ENCODE measurements around the gene DLX4. TPM values are rescaled to one million over a fixed set of nuclear protein-coding genes. Genes with fewer than 3 reads are reported as not detected.

The DLX4 gene
- total and polyA plus RNA-seq, 2 of the 4 experiments (the other 2 are of a cell fraction) = not detected

DNA sequence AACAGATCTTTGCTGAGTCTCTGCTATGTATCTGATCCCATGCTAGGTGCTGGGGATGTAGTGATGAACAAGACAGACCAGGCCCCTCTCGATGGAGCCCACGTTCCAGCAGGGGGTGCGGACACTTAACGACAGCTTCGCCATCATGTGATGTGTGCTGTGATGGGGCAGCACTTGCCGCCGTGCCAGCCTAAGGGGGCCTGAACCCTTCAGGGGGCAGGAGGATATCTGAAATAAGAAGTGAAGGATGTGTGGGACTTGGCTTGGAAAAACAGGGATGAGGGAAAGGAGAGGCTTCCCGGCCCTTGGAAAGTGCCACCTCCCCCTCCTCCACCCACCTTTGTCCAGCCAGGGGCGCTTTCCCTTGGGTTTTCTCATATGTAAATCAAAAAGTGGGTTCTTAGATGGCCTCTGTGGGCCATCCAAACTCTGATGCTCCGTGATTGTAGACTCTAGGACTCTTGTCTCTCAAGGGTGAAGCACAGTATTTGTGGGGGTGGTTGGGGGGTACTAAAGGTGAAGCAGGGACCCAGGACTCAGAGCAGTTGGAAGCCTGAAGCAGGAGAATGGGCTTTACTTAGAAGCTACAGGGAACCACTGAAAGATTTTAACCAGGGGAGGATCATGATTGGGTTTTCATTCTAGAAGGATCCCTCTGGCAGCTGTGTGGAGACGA is 30.0 kb downstream of the DLX4 start:
- intact Hi-C loops (cut with micrococcal nuclease) = loop anchor here (1.0 to 5.0 kb wide), 6 partner anchors 47 to 429 kb away; no protein-coding TSS in a partner anchor
- CTCF ChIA-PET = interaction anchor here (0.6 to 3.7 kb wide), 5 partner anchors 97 to 352 kb away, joined by 3 to 21 read pairs (median 3); no protein-coding TSS in a partner anchor
- no peak for ATAC-seq (ENCODE audit: low read depth)

More for the DNA sequence above, 30.0 kb downstream of the DLX4 start:
- Histone ChIP-seq H3K27me3 (ENCODE audit: control insufficient read depth, insufficient read depth, low read length) (peaks cover 65% of the 10 kb centered on the region), H3K9me1 (ENCODE audit: insufficient read depth, low read length) (no peaks in the 10 kb centered on the region), H4K8ac (ENCODE audit: low read depth in 2 of 2, low read length in 2 of 2) (no peak overlapping the region), H3K27ac (ENCODE audit: insufficient read depth, low read length) (no peak overlapping the region), H3K36me3 (ENCODE audit: control insufficient read depth, insufficient read depth, low read length) (no peaks in the 10 kb centered on the region), H3K23ac (ENCODE audit: low read depth, low read length) (no peak overlapping the region), H2AK5ac (ENCODE audit: low read depth, low read length) (no peak overlapping the region), H4K91ac (ENCODE audit: insufficient read depth, low read depth, low read length) (no peak overlapping the region), H4K20me1 (ENCODE audit: insufficient read depth, low read length) (peaks cover 4% of the 10 kb centered on the region; the same call in 1 of the 2 replicates), H3K56ac (ENCODE audit: extremely low read depth, insufficient read depth, low read length) (no peak overlapping the region), H3K4me2 (ENCODE audit: low read depth, low read length) (no peak overlapping the region), H2BK5ac (ENCODE audit: low read depth, low read length, poor library complexity, severe bottlenecking) (no peak overlapping the region), H3K9ac (ENCODE audit: low read depth, low read length) (no peak overlapping the region), H2AK9ac (replicated peaks; ENCODE audit: low read depth, low read length, poor library complexity) (no peak overlapping the region), H2BK15ac (ENCODE audit: low read depth, low read length) (no peak overlapping the region), H3K4ac (ENCODE audit: low read depth, low read length) (no peak overlapping the region), H4K5ac (ENCODE audit: low read depth, low read length) (no peak overlapping the region), H2BK20ac (ENCODE audit: low read depth, low read length) (no peak overlapping the region), H2BK120ac (ENCODE audit: low read depth, low read length) (no peak overlapping the region), H3K79me1 (ENCODE audit: low read depth in 1 of 2, low read length in 2 of 2) (no peaks in the 10 kb centered on the region), H3K18ac (ENCODE audit: low read depth, low read length) (no peak overlapping the region), H3K4me3 (ENCODE audit: insufficient read depth, low read depth, low read length) (no peak overlapping the region), H2AFZ (replicated peaks; ENCODE audit: low read length, poor library complexity) (no peak overlapping the region), H3K14ac (replicated peaks; ENCODE audit: low read depth, low read length) (no peak overlapping the region), H3K4me1 (ENCODE audit: control insufficient read depth, insufficient read depth, low read length) (peaks cover 3% of the 10 kb centered on the region; the same call in 1 of the 2 replicates), H3K9me3 (ENCODE audit: control insufficient read depth, insufficient read depth, low read length) (peaks cover 2% of the 10 kb centered on the region; the same call in 1 of the 2 replicates)
- WGBS, 2 experiments (ENCODE audit: extremely low coverage in 2 of 2, insufficient read length in 1 of 2) = 28% methylated on average over 5 of the region's 11 CpGs; no CpG with 5 or more reads in 1 of the 2 experiments
- TF ChIP-seq BHLHE40 (IDR thresholded peaks at IDR 0.05; ENCODE audit: low read depth, low read length) (no peak), MXI1 (IDR thresholded peaks at IDR 0.05; ENCODE audit: borderline replicate concordance, low read depth, low read length) (no peak), RCOR1 (IDR thresholded peaks at IDR 0.05; ENCODE audit: insufficient replicate concordance, low read length) (no peak), MAZ (IDR thresholded peaks at IDR 0.05; ENCODE audit: borderline replicate concordance, low read depth, low read length) (no peak), FOS (IDR thresholded peaks at IDR 0.05; ENCODE audit: low read depth, low read length) (no peak), CHD1 (IDR thresholded peaks at IDR 0.05; ENCODE audit: low read depth, low read length) (no peak), CEBPB (IDR thresholded peaks at IDR 0.05; ENCODE audit: low read depth, low read length) (no peak), NFE2L2 (IDR thresholded peaks at IDR 0.05; ENCODE audit: low read depth, low read length) (no peak), SMC3 (IDR thresholded peaks at IDR 0.05; ENCODE audit: low read depth, low read length) (no peak)
- TF ChIP-seq, protein P1, sequence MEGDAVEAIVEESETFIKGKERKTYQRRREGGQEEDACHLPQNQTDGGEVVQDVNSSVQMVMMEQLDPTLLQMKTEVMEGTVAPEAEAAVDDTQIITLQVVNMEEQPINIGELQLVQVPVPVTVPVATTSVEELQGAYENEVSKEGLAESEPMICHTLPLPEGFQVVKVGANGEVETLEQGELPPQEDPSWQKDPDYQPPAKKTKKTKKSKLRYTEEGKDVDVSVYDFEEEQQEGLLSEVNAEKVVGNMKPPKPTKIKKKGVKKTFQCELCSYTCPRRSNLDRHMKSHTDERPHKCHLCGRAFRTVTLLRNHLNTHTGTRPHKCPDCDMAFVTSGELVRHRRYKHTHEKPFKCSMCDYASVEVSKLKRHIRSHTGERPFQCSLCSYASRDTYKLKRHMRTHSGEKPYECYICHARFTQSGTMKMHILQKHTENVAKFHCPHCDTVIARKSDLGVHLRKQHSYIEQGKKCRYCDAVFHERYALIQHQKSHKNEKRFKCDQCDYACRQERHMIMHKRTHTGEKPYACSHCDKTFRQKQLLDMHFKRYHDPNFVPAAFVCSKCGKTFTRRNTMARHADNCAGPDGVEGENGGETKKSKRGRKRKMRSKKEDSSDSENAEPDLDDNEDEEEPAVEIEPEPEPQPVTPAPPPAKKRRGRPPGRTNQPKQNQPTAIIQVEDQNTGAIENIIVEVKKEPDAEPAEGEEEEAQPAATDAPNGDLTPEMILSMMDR (conservative IDR thresholded peaks at IDR 0.05; ENCODE audit: low read depth, low read length) = no peak
- TF ChIP-seq, protein P2, sequence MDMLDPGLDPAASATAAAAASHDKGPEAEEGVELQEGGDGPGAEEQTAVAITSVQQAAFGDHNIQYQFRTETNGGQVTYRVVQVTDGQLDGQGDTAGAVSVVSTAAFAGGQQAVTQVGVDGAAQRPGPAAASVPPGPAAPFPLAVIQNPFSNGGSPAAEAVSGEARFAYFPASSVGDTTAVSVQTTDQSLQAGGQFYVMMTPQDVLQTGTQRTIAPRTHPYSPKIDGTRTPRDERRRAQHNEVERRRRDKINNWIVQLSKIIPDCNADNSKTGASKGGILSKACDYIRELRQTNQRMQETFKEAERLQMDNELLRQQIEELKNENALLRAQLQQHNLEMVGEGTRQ (IDR thresholded peaks at IDR 0.05; ENCODE audit: low read depth, low read length) = no peak
- dilution Hi-C loops (cut with HindIII; ENCODE audit: low sequenced_read_pairs, unreplicated experiment) (no loop called here), in situ Hi-C loops (cut with MboI; ENCODE audit: low sequenced_read_pairs) (loop anchor here (5.0 to 10.0 kb wide), 3 partner anchors 137 to 427 kb away; partner anchors contain the start of gene SLC35B1)
- POLR2A ChIA-PET (ENCODE audit: unreplicated experiment) = no interaction called here
- BruUV-seq (replicated peaks) = no TSS peak
- no peak for DNase-seq

Data from IMR-90 (cell line).